Astrocyte (in vitro differentiated cells and primary cell): ENCODE results near the gene DNAL1. TPM values are rescaled to one million over a fixed set of nuclear protein-coding genes. Genes with fewer than 3 reads are reported as not detected.

Experiments
- DNase-seq: peaks from one replicate; pipeline ENCODE4 v3.0.0-alpha.2; 2010; ENCODE audit warnings: low read depth
- FAIRE-seq: peaks from 2 replicates; lab custom pipeline; 2011; peaks lifted over from hg19 to GRCh38; lab: Jason Lieb, UNC
- H2AFZ ChIP-seq: 2 replicates; pipeline ENCODE4 v1.6.0; 2012; ENCODE audit warnings: low read depth, low read length, inconsistent platforms
- H3K27ac ChIP-seq: 2 replicates; pipeline ENCODE4 v1.5.1; 2011; ENCODE audit warnings: low read depth, low read length, inconsistent platforms
- H3K27me3 ChIP-seq: 2 replicates; pipeline ENCODE4 v1.6.0; 2011; ENCODE audit warnings: low read length, inconsistent platforms; ENCODE audit not compliant: insufficient read depth
- H3K36me3 ChIP-seq: 2 replicates; pipeline ENCODE4 v1.5.1; 2011; ENCODE audit warnings: low read length, inconsistent platforms; ENCODE audit not compliant: insufficient read depth
- H3K4me1 ChIP-seq: 2 replicates; pipeline ENCODE4 v1.5.1; 2011; ENCODE audit warnings: low read length, inconsistent platforms; ENCODE audit not compliant: insufficient read depth
- H3K4me2 ChIP-seq: 2 replicates; pipeline ENCODE4 v1.6.0; 2012; ENCODE audit warnings: low read length, inconsistent platforms
- H3K4me3 ChIP-seq: 2 replicates; pipeline ENCODE4 v1.5.1; 2011; ENCODE audit warnings: low read depth, mild to moderate bottlenecking, low read length, inconsistent platforms; ENCODE audit not compliant: insufficient read depth
- H3K79me2 ChIP-seq: 2 replicates; pipeline ENCODE4 v1.6.0; 2012; ENCODE audit warnings: mild to moderate bottlenecking, low read length, inconsistent platforms; ENCODE audit not compliant: insufficient read depth
- H3K9ac ChIP-seq: 2 replicates; pipeline ENCODE4 v1.6.0; 2012; ENCODE audit warnings: mild to moderate bottlenecking, low read length, inconsistent platforms
- H3K9me3 ChIP-seq: 2 replicates; pipeline ENCODE4 v1.5.1; 2012; ENCODE audit warnings: low read depth, mild to moderate bottlenecking, low read length, inconsistent platforms; ENCODE audit not compliant: insufficient read depth
- H4K20me1 ChIP-seq: 2 replicates; pipeline ENCODE4 v1.6.0; 2012; ENCODE audit warnings: low read length, inconsistent platforms; ENCODE audit not compliant: insufficient read depth
- H3K27ac Mint-ChIP-seq: one replicate; pipeline ENCODE4 v1.8.0; 2021; ENCODE audit warnings: mild to moderate bottlenecking, mixed read lengths; ENCODE audit not compliant: unreplicated experiment
- H3K27me3 Mint-ChIP-seq: one replicate; pipeline ENCODE4 v1.8.0; 2021; ENCODE audit warnings: low read depth, mixed read lengths; ENCODE audit not compliant: unreplicated experiment
- H3K36me3 Mint-ChIP-seq: one replicate; pipeline ENCODE4 v1.8.0; 2021; ENCODE audit warnings: low read depth, mixed read lengths; ENCODE audit not compliant: unreplicated experiment
- H3K4me1 Mint-ChIP-seq: one replicate; pipeline ENCODE4 v1.8.0; 2021; ENCODE audit warnings: low read depth, mixed read lengths; ENCODE audit not compliant: unreplicated experiment
- H3K4me3 Mint-ChIP-seq: one replicate; pipeline ENCODE4 v1.8.0; 2021; ENCODE audit warnings: mild to moderate bottlenecking, moderate library complexity, mixed read lengths; ENCODE audit not compliant: unreplicated experiment
- H3K9me3 Mint-ChIP-seq: one replicate; pipeline ENCODE4 v1.8.0; 2021; ENCODE audit warnings: mild to moderate bottlenecking, mixed read lengths; ENCODE audit not compliant: unreplicated experiment
- CTCF ChIP-seq: IDR thresholded peaks from 2 replicates; pipeline ENCODE4 v1.5.1; 2011; ENCODE audit warnings: low read depth, mild to moderate bottlenecking, inconsistent platforms, low read length, moderate library complexity; ENCODE audit not compliant: insufficient read depth
- EZH2 ChIP-seq: IDR thresholded peaks from 2 replicates; pipeline ENCODE4 v1.6.1; 2012; ENCODE audit warnings: mild to moderate bottlenecking, low read length, inconsistent platforms; ENCODE audit not compliant: insufficient read depth
- total RNA-seq: library from RNA; stranded (reverse); gene quantifications from 2 replicates; pipeline ENCODE4 v1.2.1, GENCODE V29; 2021

Gene DNAL1
- total RNA-seq, 1 donor from 2014 or later = 24.9 TPM

- H3K36me3 ChIP-seq = no peaks in the 10 kb centered on the region
- no peak overlapping the region for H3K9ac ChIP-seq
- H3K4me2 ChIP-seq = no peak overlapping the region
- H3K9me3 Mint-ChIP-seq = no peaks in the 10 kb centered on the region
- H2AFZ ChIP-seq = no peak overlapping the region
- H3K36me3 Mint-ChIP-seq = peaks cover 2% of the 10 kb centered on the region
- no peak overlapping the region for H3K27ac Mint-ChIP-seq
- peaks cover 45% of the 10 kb centered on the region for H3K4me1 ChIP-seq
- no peak overlapping the region for H3K27ac ChIP-seq
- H3K27me3 ChIP-seq = no peaks in the 10 kb centered on the region
- TF ChIP-seq EZH2 (no peak), CTCF (no peak)
- no peak overlapping the region for H3K4me3 Mint-ChIP-seq
- no peak overlapping the region for H3K4me3 ChIP-seq
- H3K4me1 Mint-ChIP-seq = peaks cover 53% of the 10 kb centered on the region
- no peaks in the 10 kb centered on the region for H3K27me3 Mint-ChIP-seq
- H3K79me2 ChIP-seq = peaks cover 99% of the 10 kb centered on the region
- DNase-seq (no peak), FAIRE-seq (no peak)
- H3K9me3 ChIP-seq = no peaks in the 10 kb centered on the region
- peaks cover 99% of the 10 kb centered on the region for H4K20me1 ChIP-seq
Measured at GRCh38 chr14:73748858-73749357, 104.1 kb downstream of the DNAL1 start.

DNA sequence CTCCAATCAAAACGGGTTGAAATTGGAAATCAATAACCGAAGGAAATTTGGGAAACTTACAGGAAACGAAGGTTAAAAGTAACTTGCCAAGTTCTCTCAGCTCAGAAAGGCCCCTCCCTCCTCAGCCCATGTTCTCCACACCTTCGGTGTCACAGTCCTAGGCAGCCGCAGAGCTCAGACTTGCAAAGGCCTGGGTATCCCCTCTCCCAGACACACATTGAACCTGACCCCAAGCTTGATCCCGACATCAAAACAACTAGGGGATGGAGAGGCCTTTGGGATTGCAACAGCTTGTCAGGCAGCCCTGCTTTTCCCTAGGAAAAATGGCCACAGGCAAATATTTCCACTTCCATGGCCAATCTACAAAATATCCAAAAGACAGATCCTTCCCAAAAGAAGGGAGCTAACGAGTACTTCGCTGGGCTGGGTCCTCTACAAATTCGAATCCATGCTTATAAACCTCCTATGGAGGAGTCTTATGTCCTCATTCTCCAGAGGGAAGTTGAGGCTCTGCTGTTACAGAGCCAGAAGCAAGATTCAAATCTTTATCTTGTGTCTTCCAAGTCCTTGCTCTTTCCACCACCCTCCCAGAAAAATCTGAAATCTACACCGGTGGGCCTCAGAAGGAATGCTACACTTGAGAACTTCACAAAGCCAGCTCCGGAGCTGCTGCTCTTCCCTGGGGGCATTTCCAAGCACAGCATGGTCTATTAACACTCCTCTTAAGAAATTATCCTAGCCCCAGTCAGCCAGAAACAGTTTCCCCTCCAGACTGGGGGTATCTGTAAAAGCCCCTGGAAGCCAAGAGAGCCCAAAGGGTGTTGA lies 105.1 kb downstream of the DNAL1 start:
- no peak overlapping the region for H3K27ac Mint-ChIP-seq
- Histone ChIP-seq H3K9ac (no peak overlapping the region), H3K27ac (no peak overlapping the region), H3K27me3 (no peaks in the 10 kb centered on the region), H3K4me1 (peaks cover 47% of the 10 kb centered on the region), H4K20me1 (peaks cover 99% of the 10 kb centered on the region), H3K4me2 (no peak overlapping the region), H3K4me3 (no peak overlapping the region), H3K9me3 (no peaks in the 10 kb centered on the region), H2AFZ (no peak overlapping the region), H3K79me2 (peaks cover 99% of the 10 kb centered on the region), H3K36me3 (no peaks in the 10 kb centered on the region)
- no peaks in the 10 kb centered on the region for H3K27me3 Mint-ChIP-seq
- DNase-seq (no peak), FAIRE-seq (no peak)
- no peak for TF ChIP-seq EZH2
- no peak for TF ChIP-seq CTCF
- H3K36me3 Mint-ChIP-seq = peaks cover 2% of the 10 kb centered on the region
- H3K4me1 Mint-ChIP-seq = peaks cover 57% of the 10 kb centered on the region
- no peak overlapping the region for H3K4me3 Mint-ChIP-seq
- H3K9me3 Mint-ChIP-seq = no peaks in the 10 kb centered on the region

DNA sequence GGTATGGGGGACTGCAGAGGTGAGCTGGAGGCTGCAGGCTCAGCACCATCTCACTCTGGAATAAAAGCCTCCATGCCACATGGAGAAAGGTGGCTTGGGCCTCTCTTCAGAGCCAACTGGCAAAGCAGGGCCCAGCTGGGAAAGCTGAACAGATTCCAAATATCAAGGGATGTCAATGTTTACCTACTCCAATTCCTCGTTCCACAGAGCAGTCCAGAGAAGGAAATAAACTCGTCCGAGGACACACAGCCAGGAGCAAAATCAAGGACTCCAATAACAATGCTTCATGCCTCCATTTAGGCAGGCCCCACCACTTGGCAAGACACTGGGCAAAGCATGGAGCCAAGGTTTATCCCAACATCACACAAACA lies 105.7 kb downstream of the DNAL1 start:
- peaks cover 2% of the 10 kb centered on the region for H3K36me3 Mint-ChIP-seq
- no peak overlapping the region for H2AFZ ChIP-seq
- H3K9me3 Mint-ChIP-seq = no peaks in the 10 kb centered on the region
- no peaks in the 10 kb centered on the region for H3K27me3 Mint-ChIP-seq
- peaks cover 99% of the 10 kb centered on the region for H3K79me2 ChIP-seq
- FAIRE-seq (no peak), DNase-seq (no peak)
- peaks cover 58% of the 10 kb centered on the region for H3K4me1 Mint-ChIP-seq
- no peak overlapping the region for H3K27ac Mint-ChIP-seq
- no peak overlapping the region for H3K4me3 ChIP-seq
- H3K9ac ChIP-seq = no peak overlapping the region
- no peak for TF ChIP-seq EZH2
- no peak for TF ChIP-seq CTCF
- no peak overlapping the region for H3K4me3 Mint-ChIP-seq
- H3K4me1 ChIP-seq = peaks cover 50% of the 10 kb centered on the region
- no peaks in the 10 kb centered on the region for H3K27me3 ChIP-seq
- no peak overlapping the region for H3K4me2 ChIP-seq
- H3K9me3 ChIP-seq = no peaks in the 10 kb centered on the region
- no peak overlapping the region for H3K27ac ChIP-seq
- H3K36me3 ChIP-seq = no peaks in the 10 kb centered on the region
- H4K20me1 ChIP-seq = peaks cover 99% of the 10 kb centered on the region
